HG03196 (cell line): ENCODE results near the gene MCF2L.
A peak's percentile ranks its signal among the peaks of the same experiment; 100 is the strongest.
"Not testable (repeated sequence)": the region's sequence is repeated elsewhere in the genome, so short reads cannot be mapped to it uniquely, and the experiment has no call there.

Experiments used
- ATAC-seq: cut with Tn5 transposase; IDR thresholded peaks from one replicate; pipeline ENCODE4 v1.9.1; 2021; ENCODE audit not compliant: unreplicated experiment

MCF2L gene, protein sequence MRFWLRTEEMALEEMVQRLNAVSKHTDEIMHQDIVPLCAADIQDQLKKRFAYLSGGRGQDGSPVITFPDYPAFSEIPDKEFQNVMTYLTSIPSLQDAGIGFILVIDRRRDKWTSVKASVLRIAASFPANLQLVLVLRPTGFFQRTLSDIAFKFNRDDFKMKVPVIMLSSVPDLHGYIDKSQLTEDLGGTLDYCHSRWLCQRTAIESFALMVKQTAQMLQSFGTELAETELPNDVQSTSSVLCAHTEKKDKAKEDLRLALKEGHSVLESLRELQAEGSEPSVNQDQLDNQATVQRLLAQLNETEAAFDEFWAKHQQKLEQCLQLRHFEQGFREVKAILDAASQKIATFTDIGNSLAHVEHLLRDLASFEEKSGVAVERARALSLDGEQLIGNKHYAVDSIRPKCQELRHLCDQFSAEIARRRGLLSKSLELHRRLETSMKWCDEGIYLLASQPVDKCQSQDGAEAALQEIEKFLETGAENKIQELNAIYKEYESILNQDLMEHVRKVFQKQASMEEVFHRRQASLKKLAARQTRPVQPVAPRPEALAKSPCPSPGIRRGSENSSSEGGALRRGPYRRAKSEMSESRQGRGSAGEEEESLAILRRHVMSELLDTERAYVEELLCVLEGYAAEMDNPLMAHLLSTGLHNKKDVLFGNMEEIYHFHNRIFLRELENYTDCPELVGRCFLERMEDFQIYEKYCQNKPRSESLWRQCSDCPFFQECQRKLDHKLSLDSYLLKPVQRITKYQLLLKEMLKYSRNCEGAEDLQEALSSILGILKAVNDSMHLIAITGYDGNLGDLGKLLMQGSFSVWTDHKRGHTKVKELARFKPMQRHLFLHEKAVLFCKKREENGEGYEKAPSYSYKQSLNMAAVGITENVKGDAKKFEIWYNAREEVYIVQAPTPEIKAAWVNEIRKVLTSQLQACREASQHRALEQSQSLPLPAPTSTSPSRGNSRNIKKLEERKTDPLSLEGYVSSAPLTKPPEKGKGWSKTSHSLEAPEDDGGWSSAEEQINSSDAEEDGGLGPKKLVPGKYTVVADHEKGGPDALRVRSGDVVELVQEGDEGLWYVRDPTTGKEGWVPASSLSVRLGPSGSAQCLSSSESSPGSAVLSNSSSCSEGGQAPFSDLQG

DNA sequence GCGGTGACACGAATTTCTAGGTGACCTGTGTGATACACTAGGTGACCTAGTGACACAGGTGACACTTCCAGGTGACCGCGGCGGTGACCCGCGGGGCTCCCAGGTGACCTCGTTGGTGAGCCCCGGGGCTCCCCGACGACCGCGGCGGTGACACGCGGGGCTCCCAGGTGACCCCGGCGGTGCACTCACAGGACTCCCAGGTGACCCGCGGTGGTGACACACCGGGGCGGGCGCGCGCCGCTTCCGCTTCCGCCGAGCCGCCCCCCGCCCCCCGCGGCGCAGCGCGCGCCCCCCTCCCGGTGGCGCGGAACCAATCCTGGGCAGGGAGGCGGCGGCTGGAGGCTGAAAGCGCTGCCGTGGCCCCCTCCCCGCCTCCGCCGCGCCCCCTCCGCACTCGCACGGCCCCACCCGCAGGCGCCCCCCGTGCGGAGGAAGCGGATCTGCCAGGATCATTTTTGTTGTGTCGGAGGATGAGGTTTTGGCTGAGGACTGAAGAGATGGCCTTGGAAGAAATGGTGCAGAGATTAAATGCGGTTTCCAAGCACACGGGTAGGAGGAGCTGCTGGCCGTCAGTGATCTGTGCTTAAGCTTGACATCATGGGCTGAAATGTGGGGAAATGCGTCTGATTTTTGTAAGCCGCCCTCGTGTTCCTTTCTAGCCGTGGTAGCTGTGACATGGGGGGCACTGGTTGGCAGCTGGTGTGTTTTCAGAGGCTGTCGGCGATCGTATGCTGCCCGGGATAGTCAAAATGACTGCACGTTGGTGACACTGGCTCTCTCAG lies at the start of gene MCF2L:
TSS of gene MCF2L (plus strand) at position 305 of the 782 bp plus-strand sequence. CDS start at position 471, 166 bp downstream.
- ATAC-seq = no peak

DNA sequence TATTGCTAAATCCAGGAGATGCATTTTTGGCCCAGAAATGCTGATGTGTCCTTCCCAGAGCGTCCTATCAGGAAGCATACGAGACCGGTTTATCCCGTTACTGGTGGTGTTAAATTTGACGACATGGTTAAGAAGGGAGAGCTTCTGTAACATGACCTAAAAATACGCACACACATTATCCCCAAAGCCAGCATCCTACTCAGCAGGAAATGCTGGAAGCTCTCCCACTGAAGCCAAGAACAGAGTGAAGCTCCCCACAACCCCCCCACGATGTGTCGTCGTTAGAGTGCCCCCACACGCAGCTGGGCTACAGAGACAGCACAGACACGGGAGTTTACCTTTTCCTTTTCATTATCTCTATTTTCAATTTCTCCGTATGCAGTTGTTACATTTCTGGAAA lies 45.1 kb upstream of the MCF2L start:
- ATAC-seq = no peak

DNA sequence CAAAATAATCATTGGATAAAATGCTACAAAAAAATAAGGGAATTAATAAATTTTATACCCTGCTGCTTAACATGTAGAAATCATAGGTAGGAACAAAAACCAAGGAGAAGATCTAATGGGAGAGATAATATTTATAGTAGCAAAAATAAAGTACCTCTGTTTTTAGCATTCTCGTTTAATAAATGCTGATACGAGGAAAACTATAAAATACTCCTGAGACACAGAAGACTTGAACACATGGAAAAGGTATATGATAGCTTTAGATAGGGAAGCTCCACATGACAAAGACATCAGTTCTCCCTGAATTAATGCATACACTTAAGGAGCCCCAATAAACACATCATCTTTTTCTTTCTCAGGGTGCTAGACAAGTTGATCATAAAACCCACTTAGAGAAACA lies 44.6 kb upstream of the MCF2L start:
- ATAC-seq = no peak

DNA sequence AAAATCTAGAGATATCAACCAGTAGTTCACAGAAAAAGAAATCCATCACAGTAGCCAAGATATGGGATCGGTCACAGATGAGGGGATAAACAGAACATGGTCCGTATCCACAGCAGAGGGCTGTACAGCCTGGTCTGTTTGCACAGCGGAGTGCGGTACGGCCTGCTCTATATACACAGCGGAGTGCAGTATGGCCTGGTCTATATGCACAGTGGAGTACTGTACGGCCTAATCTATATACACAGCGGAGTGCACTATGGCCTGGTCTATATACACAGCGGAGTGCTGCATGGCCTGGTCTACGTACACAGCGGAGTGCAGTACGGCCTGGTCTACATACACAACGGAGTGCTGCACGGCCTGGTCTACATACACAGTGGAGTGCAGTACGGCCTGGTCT lies 43.0 kb upstream of the MCF2L start:
- no peak for ATAC-seq

DNA sequence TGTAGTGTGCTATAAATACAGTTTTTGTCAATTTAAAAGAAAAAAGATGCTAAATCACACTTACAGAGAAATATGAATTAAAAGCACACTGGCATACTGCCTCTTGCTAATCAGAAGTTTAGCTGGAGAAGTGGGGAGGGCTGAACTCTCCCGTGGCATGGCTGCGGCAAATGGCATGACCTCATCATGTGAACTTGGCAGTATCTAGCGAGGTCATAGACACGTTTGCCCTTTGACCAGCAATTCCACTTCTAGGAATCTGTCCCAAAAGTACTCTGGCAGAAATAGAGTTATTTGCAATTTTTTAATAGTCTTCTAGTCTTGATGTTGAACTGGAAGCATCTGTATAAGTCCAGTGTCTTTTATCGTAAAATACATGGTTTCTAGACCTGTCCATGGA lies 42.0 kb upstream of the MCF2L start:
- ATAC-seq = no peak

DNA sequence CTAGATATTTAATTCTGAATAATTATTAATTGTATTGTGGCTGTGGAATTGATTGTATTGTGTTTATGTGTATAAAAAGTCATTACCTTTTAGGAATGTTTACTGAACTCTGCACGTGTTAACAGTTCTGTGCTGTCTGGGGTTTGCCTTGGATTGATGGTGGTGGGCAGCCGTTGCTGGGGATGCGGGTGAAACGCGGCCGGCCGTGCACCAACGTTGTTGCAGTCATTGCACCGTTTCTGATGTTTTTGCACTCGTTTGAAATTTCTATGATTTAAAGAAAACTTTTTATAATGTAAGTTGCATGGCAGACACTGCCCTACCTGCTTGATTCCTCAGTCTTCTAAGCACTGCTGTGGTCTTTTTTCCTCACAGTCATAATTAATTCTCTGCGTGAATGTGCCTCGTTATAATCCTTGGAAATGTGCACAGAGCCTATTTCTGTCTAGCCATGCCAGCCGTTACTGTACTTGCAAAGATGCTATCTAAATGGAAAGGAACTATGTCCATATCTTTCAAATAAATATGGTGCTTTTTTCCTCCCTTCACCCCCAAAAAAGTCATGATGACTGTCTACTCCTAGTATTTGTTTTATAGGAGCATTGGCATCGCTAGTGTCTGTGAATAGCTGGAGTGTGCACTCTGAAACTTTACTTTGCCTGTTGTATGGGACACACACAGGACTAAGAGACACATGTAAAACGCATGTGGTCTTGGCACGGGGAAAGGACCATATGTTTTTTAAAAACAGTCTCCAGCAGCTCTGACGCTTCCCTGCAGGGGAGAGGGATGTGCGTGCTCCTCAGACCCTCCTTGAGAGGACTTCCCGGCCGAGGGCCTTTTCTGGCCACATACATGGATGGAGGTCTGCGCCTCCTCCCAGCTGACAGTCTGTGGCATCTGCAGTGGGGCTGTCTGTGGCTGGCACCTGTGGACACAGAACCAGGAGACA lies 40.7 kb upstream of the MCF2L start:
- ATAC-seq = no peak

DNA sequence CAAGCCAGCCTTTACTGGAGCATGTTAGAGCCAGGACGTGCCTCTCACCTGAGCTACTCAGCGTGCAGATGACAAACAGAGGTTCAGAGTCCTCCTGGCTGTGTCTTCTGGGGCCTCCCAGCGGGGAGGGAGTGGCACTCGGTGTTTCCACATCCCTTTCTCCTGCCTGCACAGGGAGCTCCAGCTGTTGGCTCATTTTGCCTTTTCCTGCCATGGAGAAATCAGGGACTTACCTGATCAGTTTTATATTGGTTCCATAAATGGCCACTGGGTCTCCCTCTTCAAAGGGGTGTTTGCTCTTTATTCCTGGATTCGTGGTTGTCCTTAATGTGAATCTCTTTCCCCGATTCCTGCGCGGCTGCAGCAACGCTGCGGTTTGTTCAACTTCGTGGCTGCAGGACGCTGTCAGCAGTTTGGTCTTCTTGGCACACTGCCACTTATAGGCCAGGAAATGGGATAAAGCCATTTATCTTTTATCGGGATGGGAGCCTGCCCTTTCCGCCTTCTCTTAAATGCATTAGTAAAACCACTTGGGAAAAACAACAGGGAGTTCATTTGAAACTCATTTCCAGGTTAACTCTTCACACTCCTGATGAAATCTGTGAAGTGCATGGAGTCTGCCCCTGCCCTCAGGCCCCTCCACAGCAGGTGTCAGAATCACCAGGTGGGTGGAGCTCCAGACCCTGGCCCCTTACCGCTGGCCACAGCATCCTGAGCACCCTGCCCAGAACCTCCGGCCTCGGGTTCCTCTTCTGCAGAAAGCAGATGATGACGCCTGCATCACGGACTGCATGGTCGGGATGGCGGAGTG lies 39.8 kb upstream of the MCF2L start:
- no peak for ATAC-seq

DNA sequence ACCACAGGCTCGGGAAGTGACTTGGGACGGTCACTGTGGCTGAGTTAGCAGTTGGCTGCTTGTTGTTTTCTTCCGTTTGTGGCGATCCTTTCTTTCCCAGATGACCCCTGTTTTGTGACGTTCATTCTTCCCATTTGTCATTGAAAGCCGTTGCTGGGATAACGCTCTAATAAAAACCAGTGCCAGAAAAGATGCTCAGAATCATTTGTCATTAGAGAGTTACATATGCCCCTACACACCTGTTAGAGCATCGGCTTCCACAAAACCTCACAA lies 39.3 kb upstream of the MCF2L start:
- ATAC-seq = no peak

DNA sequence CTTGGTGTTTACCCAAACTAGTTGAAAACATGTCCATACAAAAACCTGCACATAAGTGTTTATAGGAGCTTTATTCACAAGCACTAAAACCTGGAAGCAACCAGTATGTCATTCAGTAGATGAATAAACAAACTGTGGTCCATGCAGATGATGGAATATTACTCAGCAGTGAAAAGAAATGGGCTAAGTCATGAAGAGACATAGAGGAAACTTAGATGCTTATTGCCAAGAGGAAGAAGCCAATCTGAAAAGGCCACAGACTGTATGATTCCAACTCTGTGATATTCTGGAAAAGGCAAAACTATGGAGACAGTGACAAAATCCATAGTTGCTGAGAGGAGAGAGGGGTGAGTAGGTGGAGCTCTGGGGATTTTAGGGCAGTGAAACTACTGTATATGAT lies 38.8 kb upstream of the MCF2L start:
- ATAC-seq = no peak

DNA sequence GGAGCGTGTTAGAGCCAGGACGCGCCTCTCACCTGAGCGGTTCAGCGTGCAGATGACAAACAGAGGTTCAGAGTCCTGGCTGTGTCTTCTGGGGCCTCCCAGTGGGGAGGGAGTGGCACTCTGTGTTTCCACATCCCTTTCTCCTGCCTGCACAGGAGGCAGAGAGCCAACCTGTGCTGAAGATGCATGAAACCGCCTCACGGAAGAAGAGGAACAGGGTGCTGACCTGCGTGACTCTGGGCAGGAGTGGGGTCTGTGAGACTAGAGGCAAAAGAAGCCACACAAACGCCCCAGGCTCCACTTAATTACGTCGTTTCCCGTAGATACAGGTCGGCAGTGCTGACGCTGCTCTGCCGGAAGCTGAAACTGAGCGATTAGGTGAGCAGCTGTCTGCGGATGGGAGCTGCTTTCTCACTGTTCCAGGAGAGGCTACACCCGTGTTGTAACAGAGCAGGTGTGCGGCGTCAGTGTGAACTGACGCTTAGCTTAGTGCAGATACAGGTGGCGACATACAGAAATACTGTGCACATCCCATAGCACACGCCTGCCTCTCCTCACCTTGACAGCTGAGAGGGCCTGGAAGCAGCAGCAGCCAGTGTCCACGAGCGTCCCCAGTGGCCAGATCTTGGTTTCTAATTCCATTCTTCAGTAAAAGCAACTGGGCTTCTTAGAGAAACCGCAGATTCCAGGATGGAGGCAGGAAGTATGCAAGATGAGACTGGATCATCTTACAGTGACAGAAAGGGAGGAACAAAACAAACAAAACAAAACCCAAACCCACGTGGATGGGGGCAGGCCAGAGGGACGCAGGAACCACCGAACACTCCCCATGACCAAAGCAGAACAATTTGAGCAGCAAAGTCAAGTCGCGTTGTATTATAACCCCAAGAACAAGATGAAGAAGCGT lies 37.7 kb upstream of the MCF2L start:
- ATAC-seq = no peak

DNA sequence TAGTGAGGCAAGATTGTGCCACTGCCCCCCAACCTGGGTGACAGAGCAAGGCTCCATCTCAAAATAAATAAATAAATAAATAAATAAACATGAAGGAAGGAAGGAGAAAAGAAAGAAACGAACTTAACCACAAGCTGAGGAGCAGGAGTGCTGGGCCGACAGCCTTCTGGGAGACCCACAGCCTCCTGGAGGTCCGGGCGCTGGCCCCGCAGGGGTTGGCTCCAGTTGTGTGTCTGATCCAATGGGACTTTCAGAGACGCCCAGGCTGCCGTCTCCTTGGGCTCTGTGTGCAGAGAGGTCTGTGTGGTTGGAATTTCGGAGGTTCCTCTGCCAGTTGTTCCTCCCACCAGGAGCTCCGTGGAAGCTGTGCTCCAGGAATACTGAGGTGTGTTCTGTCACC lies 36.0 kb upstream of the MCF2L start:
- ATAC-seq = no peak

DNA sequence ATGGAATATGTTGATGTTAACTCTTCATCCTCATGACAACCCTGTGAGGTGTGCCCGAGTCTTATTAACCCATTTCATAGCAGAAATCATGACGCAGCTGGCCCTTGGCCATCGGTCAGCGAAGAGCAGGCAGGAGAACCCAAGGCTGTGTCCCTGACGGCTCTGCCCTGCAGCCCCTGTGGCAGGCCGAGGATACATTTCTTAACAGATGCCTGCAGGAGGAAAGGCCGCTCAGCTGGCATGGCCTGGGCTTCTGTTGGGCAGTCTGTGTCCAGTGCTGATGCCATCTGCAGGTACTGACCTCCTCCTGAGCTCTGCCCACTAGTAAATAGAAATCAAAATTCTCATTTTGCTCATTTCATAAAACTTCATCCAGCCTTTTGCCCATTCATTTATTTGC lies 35.4 kb upstream of the MCF2L start:
- ATAC-seq = no peak

DNA sequence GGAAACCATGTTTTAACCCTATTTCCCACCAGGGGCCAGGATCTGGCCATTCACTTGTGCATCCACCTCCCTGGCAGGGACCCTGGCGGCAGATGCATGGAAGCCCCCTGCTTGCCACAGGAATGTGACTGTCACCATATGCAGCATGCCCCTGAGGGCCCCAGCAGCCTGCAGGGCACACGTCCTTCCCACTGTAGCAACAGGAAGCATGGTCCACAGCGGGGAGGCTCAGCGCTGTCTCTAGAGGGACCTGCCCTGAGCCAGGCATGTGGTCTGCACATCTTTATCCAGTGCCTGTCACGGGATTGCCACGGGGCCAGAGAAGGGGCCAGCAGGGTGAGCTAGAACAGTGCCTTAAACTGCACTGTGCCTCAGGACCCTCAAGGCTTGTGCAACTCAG lies 34.9 kb upstream of the MCF2L start:
- ATAC-seq = no peak

DNA sequence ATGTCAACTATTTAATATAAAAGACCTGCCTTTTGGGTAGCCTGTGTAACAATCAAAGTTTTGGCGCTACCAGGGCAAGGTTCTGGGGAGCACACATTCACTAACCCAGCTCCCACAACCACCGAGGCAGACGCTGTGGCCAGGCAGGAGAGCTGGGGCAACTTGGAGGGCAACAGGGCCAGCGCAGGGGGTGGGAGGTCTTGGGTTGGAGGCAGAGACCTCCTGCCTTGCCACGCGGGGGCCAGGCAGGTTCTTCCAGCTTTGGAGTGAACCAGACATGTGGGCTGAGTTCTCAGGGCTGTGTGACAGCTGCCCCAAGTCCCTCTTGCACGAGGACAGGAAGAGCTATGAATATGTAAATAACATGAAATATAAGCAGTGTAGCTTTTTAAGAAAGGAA lies 30.3 kb upstream of the MCF2L start:
- ATAC-seq = no peak

DNA sequence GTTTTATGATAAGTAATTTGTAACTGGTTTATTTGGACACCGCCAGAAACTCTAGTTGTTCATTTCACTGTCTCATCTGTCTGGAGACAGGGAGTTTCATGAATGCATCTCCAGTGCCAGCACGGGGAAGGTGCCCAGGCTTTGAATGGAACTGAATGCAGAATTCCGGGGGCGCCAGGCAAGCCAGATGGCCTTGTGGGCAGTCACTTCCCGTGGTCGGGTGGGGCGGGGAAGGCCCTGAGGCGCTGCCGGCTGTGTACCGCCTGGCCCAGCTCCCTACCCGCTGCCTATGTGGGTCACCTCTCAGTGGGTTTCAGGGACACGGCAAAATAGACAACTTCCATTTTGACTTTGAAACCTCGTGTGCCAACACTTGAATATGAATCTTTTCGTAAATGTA lies 28.8 kb upstream of the MCF2L start:
- ATAC-seq = no peak

DNA sequence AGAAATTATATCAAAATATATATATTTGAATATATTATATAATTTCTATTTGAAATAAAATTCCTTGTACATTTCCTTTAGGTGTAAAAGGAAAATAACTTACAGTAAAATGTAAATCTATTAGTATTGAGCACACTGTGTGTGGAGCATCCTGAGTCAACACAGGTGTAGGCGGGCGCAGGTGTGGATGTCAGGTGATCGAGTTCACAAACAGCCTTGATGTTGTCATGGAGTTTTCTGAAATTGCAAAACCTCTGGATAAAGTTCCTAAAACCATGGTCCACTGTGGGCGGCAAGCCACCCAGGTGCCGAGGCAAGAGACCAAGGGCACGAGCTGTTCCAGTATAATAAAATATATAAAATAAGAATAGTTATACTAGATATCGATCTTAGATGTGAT lies 27.7 kb upstream of the MCF2L start:
- ATAC-seq = no peak

DNA sequence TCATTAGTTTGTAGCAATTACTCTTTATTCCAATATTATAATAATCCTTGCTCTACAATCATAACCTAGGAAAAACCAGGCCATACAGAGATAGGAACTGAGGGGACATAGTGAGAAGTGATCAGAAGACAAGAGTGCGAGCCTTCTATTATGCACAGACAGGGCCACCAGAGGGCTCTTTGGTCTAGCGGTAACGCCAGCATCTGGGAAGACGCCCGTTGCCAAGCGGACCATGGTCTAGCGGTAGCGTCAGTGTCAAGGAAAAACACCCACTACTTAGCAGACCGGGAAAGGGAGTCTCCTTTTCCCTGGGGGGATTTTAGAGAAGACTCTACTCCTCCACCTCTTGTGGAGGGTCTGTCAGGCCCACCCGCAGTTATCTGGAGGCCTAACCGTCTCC lies 27.2 kb upstream of the MCF2L start:
- not testable (repeated sequence) for ATAC-seq

DNA sequence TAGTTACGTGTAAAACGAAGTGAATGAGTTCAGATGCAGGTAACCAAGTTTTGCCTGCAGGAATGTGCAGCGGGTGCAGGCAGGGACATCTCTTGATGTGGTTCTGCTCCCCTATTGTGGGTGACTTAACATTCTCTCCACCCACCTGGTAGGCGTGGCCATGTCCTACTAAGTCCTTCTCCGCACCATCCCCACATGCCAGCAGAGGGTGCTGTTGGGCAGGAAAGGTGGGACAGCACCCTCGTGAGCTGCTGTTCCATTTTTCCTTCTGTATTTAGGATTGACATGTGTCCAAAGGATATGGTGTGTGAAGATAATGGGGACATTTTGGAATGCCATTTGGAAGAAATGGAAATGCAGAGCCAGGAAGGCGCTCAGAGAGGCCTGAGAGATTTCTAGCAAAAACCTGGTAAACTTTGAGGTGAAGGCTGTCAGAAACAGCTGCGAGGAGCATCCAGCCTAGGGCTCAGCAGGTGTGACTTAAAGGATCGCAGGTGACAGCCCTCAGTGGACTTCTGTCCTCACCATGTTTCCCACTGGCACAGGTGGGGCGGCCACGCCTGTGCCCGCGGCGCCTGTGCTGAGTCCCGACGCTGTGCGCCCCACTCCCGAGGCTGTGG lies 26.2 kb upstream of the MCF2L start:
- ATAC-seq = peak; percentile 96
